H1 (cell line): ENCODE results near the gene PROCR. TPM values are rescaled to one million over a fixed set of nuclear protein-coding genes. Genes with fewer than 3 reads are reported as not detected.

Source experiments
- CTCF ChIA-PET: fragments of 300-600 bp; sonication (Branson Sonifier 250); formaldehyde crosslinking; loops from one replicate; lab custom pipeline; 2021; ENCODE audit not compliant: partially characterized antibody; lab: Charles Lee
- POLR2A ChIA-PET: fragments of 300-600 bp; sonication (Branson Sonifier 250); formaldehyde crosslinking; loops from one replicate; lab custom pipeline; 2021; ENCODE audit warnings: inconsistent platforms; ENCODE audit not compliant: partially characterized antibody; lab: Charles Lee
- DNase-seq, 2 experiments: peaks; one replicate each; pipeline versions ENCODE4 v3.0.0 to v3.0.0-alpha.2; 2010 to 2022; ENCODE audit warnings: low spot score in 2 of 2, low read depth in 1 of 2, mixed read lengths in 1 of 2
- FAIRE-seq: peaks from 2 replicates; lab custom pipeline; 2011; peaks lifted over from hg19 to GRCh38; lab: Jason Lieb, UNC
- H2AFZ ChIP-seq: 2 replicates; pipeline ENCODE4 v1.8.1; 2012; ENCODE audit warnings: low read length, inconsistent platforms
- H2AK5ac ChIP-seq: 2 replicates; pipeline ENCODE4 v1.6.1; 2013; ENCODE audit warnings: low read depth, low read length
- H2BK120ac ChIP-seq: replicated peaks from 2 replicates; pipeline ENCODE3; 2013; ENCODE audit warnings: low read depth, low read length, inconsistent platforms
- H2BK12ac ChIP-seq: 2 replicates; pipeline ENCODE4 v1.6.1; 2013; ENCODE audit warnings: low read depth, low read length
- H2BK15ac ChIP-seq: 2 replicates; pipeline ENCODE4 v1.6.1; 2013; ENCODE audit warnings: low read length
- H2BK20ac ChIP-seq: 2 replicates; pipeline ENCODE4 v1.6.1; 2013; ENCODE audit warnings: low read length
- H2BK5ac ChIP-seq: 2 replicates; pipeline ENCODE4 v1.6.1; 2013; ENCODE audit warnings: low read depth, low read length
- H3K14ac ChIP-seq: 2 replicates; pipeline ENCODE4 v1.6.1; 2013; ENCODE audit warnings: inconsistent platforms; ENCODE audit not compliant: insufficient read length
- H3K18ac ChIP-seq: 2 replicates; pipeline ENCODE4 v1.6.1; 2013; ENCODE audit warnings: low read length; ENCODE audit errors: extremely low read depth
- H3K23ac ChIP-seq: 2 replicates; pipeline ENCODE4 v1.6.1; 2013; ENCODE audit warnings: inconsistent platforms; ENCODE audit not compliant: insufficient read length
- H3K23me2 ChIP-seq: 2 replicates; pipeline ENCODE4 v1.6.1; 2013; ENCODE audit warnings: low read depth, low read length
- H3K27ac ChIP-seq: 2 replicates; pipeline ENCODE4 v1.6.1; 2011; ENCODE audit warnings: low read depth, low read length, inconsistent platforms
- H3K27me3 ChIP-seq, 4 experiments: replicated peaks in 1 of 4; 1 replicate in 1 of 4; 2 replicates in 3 of 4; pipeline versions ENCODE4 v1.6.1 to v1.8.1; 2011 to 2013; ENCODE audit warnings: low read length in 3 of 4, mild to moderate bottlenecking in 3 of 4, inconsistent platforms in 2 of 4, mixed read lengths in 2 of 4, moderate library complexity in 1 of 4; ENCODE audit not compliant: control insufficient read depth in 3 of 4, insufficient read depth in 3 of 4; ENCODE audit errors: extremely low read depth in 1 of 4
- H3K36me3 ChIP-seq, 4 experiments: 2 replicates each; pipeline versions ENCODE4 v1.6.1 to v1.8.1; 2011 to 2013; ENCODE audit warnings: mild to moderate bottlenecking in 4 of 4, low read length in 3 of 4, moderate library complexity in 2 of 4, control low read depth in 1 of 4, inconsistent platforms in 1 of 4; ENCODE audit not compliant: insufficient read depth in 4 of 4, control insufficient read depth in 2 of 4
- H3K4ac ChIP-seq: replicated peaks from 2 replicates; pipeline ENCODE3; 2013; ENCODE audit warnings: low read length, low read depth, mixed read lengths, inconsistent platforms; ENCODE audit not compliant: insufficient read length
- H3K4me1 ChIP-seq, 4 experiments: replicated peaks in 1 of 4; 1 replicate in 1 of 4; 2 replicates in 3 of 4; pipeline versions ENCODE4 v1.6.1 to v1.8.1; 2011 to 2013; ENCODE audit warnings: low read length in 3 of 4, inconsistent platforms in 2 of 4, mixed read lengths in 1 of 4; ENCODE audit not compliant: insufficient read depth in 4 of 4, control insufficient read depth in 3 of 4
- H3K4me2 ChIP-seq, 2 experiments: 2 replicates each; pipeline versions ENCODE4 v1.6.1 to v1.8.1; 2011 to 2013; ENCODE audit warnings: low read depth in 2 of 2, low read length in 2 of 2, control low read depth in 1 of 2, inconsistent platforms in 1 of 2, mild to moderate bottlenecking in 1 of 2; ENCODE audit not compliant: insufficient read depth in 1 of 2
- H3K4me3 ChIP-seq, 4 experiments: fragments of 200-600, 300-600 bp in 1 of 4; sonication (generic), shearing (Covaris generic), sonication (Bioruptor Twin) in 1 of 4; 2 replicates each; pipeline versions ENCODE4 v1.5.1 to v1.8.1; 2011 to 2016; ENCODE audit warnings: low read length in 4 of 4, low read depth in 3 of 4, control low read depth in 2 of 4, inconsistent platforms in 2 of 4, mild to moderate bottlenecking in 2 of 4, mixed read lengths in 1 of 4, moderate library complexity in 1 of 4; ENCODE audit not compliant: insufficient read depth in 2 of 4; ENCODE audit errors: extremely low read depth in 1 of 4
- H3K56ac ChIP-seq: replicated peaks from 2 replicates; pipeline ENCODE3; 2013; ENCODE audit warnings: low read depth, mild to moderate bottlenecking, mixed read lengths, low read length, inconsistent platforms; ENCODE audit not compliant: insufficient read length
- H3K79me1 ChIP-seq: 2 replicates; pipeline ENCODE4 v1.6.1; 2013; ENCODE audit warnings: low read depth, low read length, control low read depth
- H3K79me2 ChIP-seq, 2 experiments: 2 replicates each; pipeline versions ENCODE4 v1.6.1 to v1.8.1; 2012 to 2013; ENCODE audit warnings: low read length in 2 of 2, mild to moderate bottlenecking in 2 of 2, inconsistent platforms in 1 of 2; ENCODE audit not compliant: insufficient read depth in 2 of 2, control insufficient read depth in 1 of 2
- H3K9ac ChIP-seq, 4 experiments: replicated peaks in 1 of 4; 1 replicate in 1 of 4; 2 replicates in 3 of 4; pipeline versions ENCODE4 v1.6.1 to v1.8.1; 2011 to 2013; ENCODE audit warnings: low read depth in 3 of 4, low read length in 3 of 4, control low read depth in 2 of 4, mild to moderate bottlenecking in 2 of 4, moderate library complexity in 2 of 4, inconsistent platforms in 1 of 4; ENCODE audit errors: extremely low read depth in 1 of 4
- H3K9me3 ChIP-seq, 2 experiments: 2 replicates each; pipeline versions ENCODE4 v1.6.1 to v1.8.1; 2012 to 2013; ENCODE audit warnings: mild to moderate bottlenecking in 2 of 2, moderate library complexity in 2 of 2, control low read depth in 1 of 2, inconsistent platforms in 1 of 2, low read depth in 1 of 2, low read length in 1 of 2, mixed read lengths in 1 of 2; ENCODE audit not compliant: insufficient read depth in 2 of 2
- H4K20me1 ChIP-seq, 2 experiments: replicated peaks in 1 of 2; 2 replicates each; pipeline versions ENCODE3 to v1.8.1; 2011 to 2013; ENCODE audit warnings: inconsistent platforms in 2 of 2, low read length in 2 of 2, mild to moderate bottlenecking in 1 of 2; ENCODE audit not compliant: insufficient read depth in 2 of 2, control insufficient read depth in 1 of 2
- H4K5ac ChIP-seq: 2 replicates; pipeline ENCODE4 v1.6.1; 2013; ENCODE audit warnings: low read length, low read depth, mixed read lengths, inconsistent platforms; ENCODE audit not compliant: insufficient read length
- H4K8ac ChIP-seq: 2 replicates; pipeline ENCODE4 v1.8.0; 2013; ENCODE audit warnings: mild to moderate bottlenecking, moderate library complexity, low read length, inconsistent platforms; ENCODE audit not compliant: insufficient read depth; ENCODE audit errors: extremely low read depth
- H4K91ac ChIP-seq: replicated peaks from 2 replicates; pipeline ENCODE3; 2013; ENCODE audit warnings: low read length, mixed read lengths, inconsistent platforms; ENCODE audit not compliant: insufficient read length
- BACH1 ChIP-seq: IDR thresholded peaks from 2 replicates; pipeline ENCODE4 v1.6.1; 2012; ENCODE audit warnings: low read length, improper control_type of control experiment
- CREB1 ChIP-seq: IDR thresholded peaks from 2 replicates; pipeline ENCODE4 v1.6.1; 2012; ENCODE audit warnings: inconsistent platforms
- HDAC6 ChIP-seq: IDR thresholded peaks from one replicate; pipeline ENCODE4 v1.7.1; 2012; ENCODE audit warnings: low read depth, mild to moderate bottlenecking, inconsistent platforms, low read length, moderate library complexity
- polyA plus RNA-seq, 7 experiments: library from polyadenylated mRNA; depleted of rRNA in 3 of 7; stranded (reverse) in 5 of 7; unstranded in 2 of 7; fragments of >200 nt in 5 of 7; fragments of 200-250 nt in 2 of 7; gene quantifications; 1 replicate in 5 of 7; 2 replicates in 1 of 7; 4 replicates in 1 of 7; pipeline versions ENCODE4 v1.2.1 to v1.2.3, GENCODE V29; 2011 to 2013; ENCODE audit warnings: missing spikeins in 2 of 7, mixed read lengths in 2 of 7
- total RNA-seq: library from RNA; stranded (reverse); fragmentation: NEBNext Ultra II Directional; extraction: Animal tissue kit (Norgen Biotek cat#: 25700); gene quantifications from 2 replicates; pipeline ENCODE4 v1.2.1, GENCODE V29; 2021

Gene PROCR
- total and polyA plus RNA-seq, 2 of the 8 experiments (the other 6 are each of a cell fraction or from before 2014, with no cell fraction given) = 21.3 to 42.9 TPM

GRCh38 chr20:35180266-35180665, 8.4 kb downstream of the PROCR start (continued):
- no peak for TF ChIP-seq BACH1

- no peaks in the 10 kb centered on the region for H3K79me2 ChIP-seq
- POLR2A ChIA-PET = interaction anchor here (1.1 kb wide), 1 partner anchor 13 kb away, joined by 3 read pairs; no protein-coding TSS in a partner anchor
- H2BK120ac ChIP-seq = no peak overlapping the region
- H2AFZ ChIP-seq = no peak overlapping the region
- H3K9ac ChIP-seq = no peak overlapping the region
- no peak overlapping the region for H4K91ac ChIP-seq
- no peaks in the 10 kb centered on the region for H4K20me1 ChIP-seq
- no peaks in the 10 kb centered on the region for H3K27me3 ChIP-seq
- H3K4me1 ChIP-seq = no peaks in the 10 kb centered on the region
- no peak for DNase-seq
- no peaks in the 10 kb centered on the region for H3K36me3 ChIP-seq
- H3K79me1 ChIP-seq = no peaks in the 10 kb centered on the region
- H2BK15ac ChIP-seq = no peak overlapping the region
- H3K14ac ChIP-seq = no peak overlapping the region
- FAIRE-seq = no peak
- no peak overlapping the region for H4K5ac ChIP-seq
- no peak overlapping the region for H3K56ac ChIP-seq
- no peak overlapping the region for H3K4me2 ChIP-seq
- H3K4ac ChIP-seq = no peak overlapping the region
- no peak overlapping the region for H2BK20ac ChIP-seq
- H3K23ac ChIP-seq = no peak overlapping the region
- no peak overlapping the region for H2BK12ac ChIP-seq
- no peak overlapping the region for H3K4me3 ChIP-seq
- no peak overlapping the region for H4K8ac ChIP-seq
- no peak overlapping the region for H3K27ac ChIP-seq
- H3K23me2 ChIP-seq = no peaks in the 10 kb centered on the region
- H3K18ac ChIP-seq = no peak overlapping the region
- H2BK5ac ChIP-seq = no peak overlapping the region
- CTCF ChIA-PET = no interaction called here
- no peaks in the 10 kb centered on the region for H3K9me3 ChIP-seq
- no peak overlapping the region for H2AK5ac ChIP-seq
- TF ChIP-seq CREB1 = no peak
- no peak for TF ChIP-seq HDAC6
Observed at GRCh38 chr20:35181731-35182130, 9.9 kb downstream of the PROCR start.
